ENCODE results near the gene SGIP1. TPM values are rescaled to one million over a fixed set of nuclear protein-coding genes. Genes with fewer than 3 reads are reported as not detected.

SGIP1 gene
- total RNA-seq, 1 donor, result 17.4 TPM

GRCh38 chr1:66693856-66694255 is 159.9 kb downstream of the SGIP1 start:
- H3K4me1 ChIP-seq (ENCODE audit: insufficient read depth, low read length), result no peaks in the 10 kb centered on the region
- no peak for TF ChIP-seq CTCF (IDR thresholded peaks at IDR 0.05; ENCODE audit: extremely low read depth, low read depth, low read length)
- no peaks in the 10 kb centered on the region for H3K27me3 ChIP-seq (ENCODE audit: insufficient read depth, low read length)
- no peak overlapping the region for H3K4me2 ChIP-seq (ENCODE audit: insufficient read depth, low read length)
- peaks cover 8% of the 10 kb centered on the region for H3K36me3 ChIP-seq (ENCODE audit: insufficient read depth, low read length)
- no peak overlapping the region for H3K27ac ChIP-seq (ENCODE audit: low read depth, low read length)
- no peaks in the 10 kb centered on the region for H3K79me2 ChIP-seq (ENCODE audit: insufficient read depth, low read length)
- H2AFZ ChIP-seq (ENCODE audit: low read length), result no peak overlapping the region
- no peak for DNase-seq (ENCODE audit: insufficient read length, low spot score, missing footprints)
- no peak overlapping the region for H3K4me3 ChIP-seq (ENCODE audit: insufficient read depth, low read length)
- H4K20me1 ChIP-seq (ENCODE audit: insufficient read depth, low read length), result no peaks in the 10 kb centered on the region
- H3K9me3 ChIP-seq (ENCODE audit: low read depth, low read length), result no peaks in the 10 kb centered on the region

- TF ChIP-seq CTCF (IDR thresholded peaks at IDR 0.05; ENCODE audit: extremely low read depth, low read depth, low read length), result no peak
- Histone ChIP-seq H3K27ac (ENCODE audit: low read depth, low read length) (no peak overlapping the region), H2AFZ (ENCODE audit: low read length) (no peak overlapping the region), H3K4me2 (ENCODE audit: insufficient read depth, low read length) (no peak overlapping the region), H3K27me3 (ENCODE audit: insufficient read depth, low read length) (no peaks in the 10 kb centered on the region), H3K9me3 (ENCODE audit: low read depth, low read length) (no peaks in the 10 kb centered on the region), H3K4me1 (ENCODE audit: insufficient read depth, low read length) (no peaks in the 10 kb centered on the region), H3K36me3 (ENCODE audit: insufficient read depth, low read length) (no peaks in the 10 kb centered on the region), H3K79me2 (ENCODE audit: insufficient read depth, low read length) (no peaks in the 10 kb centered on the region), H4K20me1 (ENCODE audit: insufficient read depth, low read length) (no peaks in the 10 kb centered on the region), H3K4me3 (ENCODE audit: insufficient read depth, low read length) (no peak overlapping the region)
- no peak for DNase-seq (ENCODE audit: insufficient read length, low spot score, missing footprints)
Measured at GRCh38 chr1:66695116-66695515, 161.2 kb downstream of the SGIP1 start.

GRCh38 chr1:66696771-66697170 is 162.8 kb downstream of the SGIP1 start:
- Histone ChIP-seq H3K27me3 (ENCODE audit: insufficient read depth, low read length) (no peaks in the 10 kb centered on the region), H3K27ac (ENCODE audit: low read depth, low read length) (no peak overlapping the region), H3K79me2 (ENCODE audit: insufficient read depth, low read length) (no peaks in the 10 kb centered on the region), H4K20me1 (ENCODE audit: insufficient read depth, low read length) (no peaks in the 10 kb centered on the region), H3K4me3 (ENCODE audit: insufficient read depth, low read length) (no peak overlapping the region), H3K36me3 (ENCODE audit: insufficient read depth, low read length) (no peaks in the 10 kb centered on the region), H3K4me1 (ENCODE audit: insufficient read depth, low read length) (no peaks in the 10 kb centered on the region), H3K4me2 (ENCODE audit: insufficient read depth, low read length) (no peak overlapping the region), H3K9me3 (ENCODE audit: low read depth, low read length) (no peaks in the 10 kb centered on the region), H2AFZ (ENCODE audit: low read length) (no peak overlapping the region)
- DNase-seq (ENCODE audit: insufficient read length, low spot score, missing footprints), result no peak
- TF ChIP-seq CTCF (IDR thresholded peaks at IDR 0.05; ENCODE audit: extremely low read depth, low read depth, low read length), result no peak

GRCh38 chr1:66699213-66699612 is 165.3 kb downstream of the SGIP1 start:
- Histone ChIP-seq H3K27ac (ENCODE audit: low read depth, low read length) (no peak overlapping the region), H3K36me3 (ENCODE audit: insufficient read depth, low read length) (no peaks in the 10 kb centered on the region), H3K27me3 (ENCODE audit: insufficient read depth, low read length) (no peaks in the 10 kb centered on the region), H2AFZ (ENCODE audit: low read length) (no peak overlapping the region), H3K4me2 (ENCODE audit: insufficient read depth, low read length) (no peak overlapping the region), H4K20me1 (ENCODE audit: insufficient read depth, low read length) (no peaks in the 10 kb centered on the region), H3K9me3 (ENCODE audit: low read depth, low read length) (no peaks in the 10 kb centered on the region), H3K79me2 (ENCODE audit: insufficient read depth, low read length) (no peaks in the 10 kb centered on the region), H3K4me3 (ENCODE audit: insufficient read depth, low read length) (no peak overlapping the region), H3K4me1 (ENCODE audit: insufficient read depth, low read length) (peaks cover 2% of the 10 kb centered on the region)
- DNase-seq (ENCODE audit: insufficient read length, low spot score, missing footprints), result no peak
- no peak for TF ChIP-seq CTCF (IDR thresholded peaks at IDR 0.05; ENCODE audit: extremely low read depth, low read depth, low read length)

Measured in osteoblast (primary cell).